ENCODE data around the gene SCGB2B2. TPM values are rescaled to one million over a fixed set of nuclear protein-coding genes. Genes with fewer than 3 reads are reported as not detected.

The SCGB2B2 gene
- total RNA-seq, 1 experiment from 2014 or later, result not detected

GRCh38 chr19:34667349-34668076 lies 9.4 kb downstream of the SCGB2B2 start:
- intact Hi-C loops (cut with micrococcal nuclease), result no loop called here
- Histone ChIP-seq H3K9me3 (ENCODE audit: low read length) (no peaks in the 10 kb centered on the region), H3K9ac (ENCODE audit: low read length) (peak overlapping the region; percentile 44), H3K27me3 (ENCODE audit: low read length) (no peaks in the 10 kb centered on the region), H3K79me2 (ENCODE audit: low read length) (no peaks in the 10 kb centered on the region), H3K4me1 (ENCODE audit: insufficient read depth, low read length) (no peaks in the 10 kb centered on the region), H3K27ac (ENCODE audit: low read length) (no peak overlapping the region), H3K9me2 (replicated peaks; ENCODE audit: low read length) (no peaks in the 10 kb centered on the region), H3K4me3 (ENCODE audit: low read length) (peak overlapping the region; percentile 55; the same call in 1 of the 2 replicates), H3K36me3 (ENCODE audit: low read depth, low read length) (no peaks in the 10 kb centered on the region), H3K4me2 (ENCODE audit: low read length) (peak overlapping the region; percentile 80), H3F3A (ENCODE audit: low read length, unreplicated experiment) (no peaks in the 10 kb centered on the region), H2AFZ (ENCODE audit: low read length) (peak overlapping the region; percentile 59), H4K20me1 (ENCODE audit: low read length) (no peaks in the 10 kb centered on the region)
- ChIA-PET POLR2A (ENCODE audit: unreplicated experiment) (no interaction called here), CTCF (no interaction called here)
- BruUV-seq (replicated peaks), result no TSS peak
- DNase-seq, result peak; percentile 4
- TF ChIP-seq EZH2phosphoT487 (IDR thresholded peaks at IDR 0.05; ENCODE audit: borderline replicate concordance, low read length) (no peak), EZH2 (IDR thresholded peaks at IDR 0.05; ENCODE audit: low read length, unreplicated experiment) (no peak), CTCF (conservative IDR thresholded peaks at IDR 0.05; ENCODE audit: low read depth, low read length) (no peak)
- no peak for ATAC-seq

GRCh38 chr19:34666958-34667265 lies 10.0 kb downstream of the SCGB2B2 start:
- Histone ChIP-seq H3K9me2 (replicated peaks; ENCODE audit: low read length) (no peaks in the 10 kb centered on the region), H2AFZ (ENCODE audit: low read length) (peak overlapping the region; percentile 59; the same call in 1 of the 2 replicates)
- no peak for ATAC-seq

More at GRCh38 chr19:34666958-34667265, 10.0 kb downstream of the SCGB2B2 start:
- no peak overlapping the region for H3K9ac ChIP-seq (ENCODE audit: low read length)
- H3F3A ChIP-seq (ENCODE audit: low read length, unreplicated experiment), result no peaks in the 10 kb centered on the region
- H3K9me3 ChIP-seq (ENCODE audit: low read length), result no peaks in the 10 kb centered on the region
- no peak for DNase-seq
- H3K4me1 ChIP-seq (ENCODE audit: insufficient read depth, low read length), result no peaks in the 10 kb centered on the region
- H4K20me1 ChIP-seq (ENCODE audit: low read length), result no peaks in the 10 kb centered on the region
- H3K36me3 ChIP-seq (ENCODE audit: low read depth, low read length), result no peaks in the 10 kb centered on the region
- no peaks in the 10 kb centered on the region for H3K79me2 ChIP-seq (ENCODE audit: low read length)
- no peak overlapping the region for H3K27ac ChIP-seq (ENCODE audit: low read length)
- peak overlapping the region; percentile 80 for H3K4me2 ChIP-seq (ENCODE audit: low read length)
- H3K4me3 ChIP-seq (ENCODE audit: low read length), result peak overlapping the region; percentile 55; the same call in 1 of the 2 replicates
- CTCF ChIA-PET, result no interaction called here
- no peaks in the 10 kb centered on the region for H3K27me3 ChIP-seq (ENCODE audit: low read length)
- TF ChIP-seq EZH2 (IDR thresholded peaks at IDR 0.05; ENCODE audit: low read length, unreplicated experiment), result no peak
- no peak for TF ChIP-seq CTCF (conservative IDR thresholded peaks at IDR 0.05; ENCODE audit: low read depth, low read length)
- intact Hi-C loops (cut with micrococcal nuclease), result no loop called here
- POLR2A ChIA-PET (ENCODE audit: unreplicated experiment), result no interaction called here
- no TSS peak for BruUV-seq (replicated peaks)
